Stimulated activated CD4-positive, alpha-beta T cell treated with anti-CD3 and anti-CD28 coated beads, Interleukin-2, amount 100 ng/mL, for 24 hours (primary cell): ENCODE results near the gene CDH11.

ENCODE experiments used
- DNase-seq, 2 donors: peaks; one replicate each; pipeline ENCODE4 v3.0.0-alpha.2; 2020

The CDH11 gene

DNA sequence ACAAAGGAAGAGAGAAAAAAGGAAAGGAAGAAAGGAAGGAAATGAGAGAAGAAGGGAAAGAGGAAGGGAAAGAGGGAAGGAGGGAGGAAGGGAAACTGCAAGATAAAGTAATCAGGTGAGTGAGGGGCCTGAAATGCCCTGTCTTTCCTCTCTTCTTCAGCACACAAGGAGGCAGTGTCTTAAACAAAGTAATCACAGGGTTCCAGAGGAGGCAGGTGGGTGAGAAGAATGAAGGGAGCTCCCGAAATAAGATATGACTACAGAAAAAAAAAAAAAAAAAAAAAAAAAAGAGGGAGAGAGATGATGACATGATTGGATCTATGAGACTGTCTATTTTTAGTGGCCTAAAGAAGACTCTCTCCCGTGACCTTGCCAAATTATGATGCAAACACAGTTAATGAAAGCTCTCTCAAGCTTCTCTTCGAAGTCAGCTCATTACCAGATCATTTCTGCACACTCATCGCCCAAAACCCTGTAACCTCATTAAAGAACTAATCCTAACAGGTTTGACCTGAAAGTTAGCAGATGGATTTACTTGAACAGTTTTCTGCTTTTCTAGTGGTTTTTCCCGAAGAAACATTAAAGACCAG, 53.6 kb downstream of the CDH11 start:
- DNase-seq = no peak

DNA sequence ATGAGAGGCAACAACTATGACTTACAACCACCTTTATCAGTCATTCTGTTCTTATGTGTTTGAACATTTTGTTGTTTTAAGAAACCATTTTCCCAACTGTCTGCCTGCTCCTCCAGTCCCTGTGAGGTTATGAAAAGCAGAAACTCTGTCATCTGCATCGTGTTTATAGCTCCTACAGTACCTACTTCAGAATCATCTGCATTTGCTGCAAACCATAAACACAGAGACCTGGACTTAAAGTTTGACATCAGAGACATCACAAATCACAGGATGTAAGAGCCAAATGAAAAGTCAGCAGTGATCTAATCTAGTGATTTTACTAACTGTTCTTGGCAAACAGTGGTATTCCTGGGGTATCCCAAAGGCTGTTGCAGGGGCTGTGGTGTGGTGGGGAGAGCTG, 55.2 kb downstream of the CDH11 start:
- DNase-seq = no peak

DNA sequence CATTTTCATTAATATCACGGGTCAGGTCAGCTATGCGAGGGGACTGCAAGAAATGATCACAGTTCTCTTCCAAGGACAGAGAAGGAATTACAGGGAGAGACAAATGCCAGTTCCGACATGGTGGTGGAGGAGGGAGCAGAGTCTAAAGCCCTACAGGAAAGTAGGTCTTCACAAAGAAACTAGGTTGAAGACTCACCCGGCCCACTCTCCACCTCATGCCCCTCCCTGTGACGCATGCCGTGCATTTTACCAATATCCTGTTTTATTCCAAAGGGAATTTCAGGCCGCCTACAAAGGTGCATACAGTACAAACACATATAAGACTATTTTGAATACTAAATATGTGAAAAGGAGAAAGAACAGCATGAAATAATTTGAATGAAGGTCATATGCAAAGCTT, 56.8 kb downstream of the CDH11 start:
- DNase-seq = no peak

DNA sequence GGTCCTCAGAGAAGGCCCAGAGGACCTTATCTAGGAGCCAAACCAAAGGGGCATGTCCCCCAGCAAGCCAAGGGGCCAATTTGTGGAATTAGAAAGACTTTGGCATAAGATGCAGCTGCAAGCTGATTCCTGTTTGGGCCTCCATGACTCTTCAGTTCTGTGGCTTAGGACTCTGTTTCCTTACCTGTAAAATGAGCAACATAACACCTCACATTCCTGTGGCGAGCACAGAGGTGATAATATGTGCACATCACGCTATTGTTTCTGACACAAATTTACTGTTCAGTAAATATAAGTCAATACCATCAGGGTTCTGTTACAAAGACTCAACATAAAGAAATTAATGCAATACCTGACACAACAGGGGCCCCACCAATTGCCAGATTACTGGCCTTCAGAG, 57.7 kb downstream of the CDH11 start:
- no peak for DNase-seq

DNA sequence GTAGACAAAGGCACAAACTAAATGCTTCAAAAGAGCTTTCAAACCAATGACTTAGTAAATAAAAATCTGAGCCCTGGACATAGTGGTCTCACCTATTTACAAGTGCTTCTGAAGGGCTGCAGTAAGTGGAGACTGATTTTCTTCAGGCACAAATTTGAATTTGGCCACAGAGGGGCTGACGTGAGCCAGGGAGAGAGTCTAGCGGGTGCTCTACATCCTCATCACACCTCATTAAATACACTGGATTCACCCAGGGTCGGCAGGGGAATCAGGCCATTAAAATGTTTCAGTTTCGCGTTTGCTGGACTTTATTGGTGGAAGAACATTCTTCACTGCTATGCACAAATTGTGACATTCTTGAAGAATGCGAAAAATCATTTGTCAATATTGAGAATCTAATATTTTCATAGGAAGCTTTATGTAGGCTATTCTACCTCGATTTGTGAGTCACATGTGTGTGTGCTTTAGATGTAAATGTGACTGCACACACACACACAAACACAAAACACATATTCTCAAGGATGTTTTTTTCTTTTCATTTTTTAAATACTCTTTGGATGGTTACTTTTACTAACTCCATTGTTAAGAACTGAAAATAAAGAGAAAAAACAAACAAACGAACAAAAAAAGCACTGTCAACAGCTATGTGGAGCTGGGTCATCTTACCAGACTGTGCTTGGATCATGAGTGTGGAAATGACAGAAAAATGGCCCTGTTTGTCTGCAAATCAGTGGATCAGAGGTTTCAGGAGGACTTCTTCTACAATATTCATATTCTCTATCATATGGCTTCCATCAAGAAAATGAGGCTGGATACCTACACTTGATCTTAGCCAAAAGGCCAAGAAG, 58.9 kb downstream of the CDH11 start:
- DNase-seq = no peak

DNA sequence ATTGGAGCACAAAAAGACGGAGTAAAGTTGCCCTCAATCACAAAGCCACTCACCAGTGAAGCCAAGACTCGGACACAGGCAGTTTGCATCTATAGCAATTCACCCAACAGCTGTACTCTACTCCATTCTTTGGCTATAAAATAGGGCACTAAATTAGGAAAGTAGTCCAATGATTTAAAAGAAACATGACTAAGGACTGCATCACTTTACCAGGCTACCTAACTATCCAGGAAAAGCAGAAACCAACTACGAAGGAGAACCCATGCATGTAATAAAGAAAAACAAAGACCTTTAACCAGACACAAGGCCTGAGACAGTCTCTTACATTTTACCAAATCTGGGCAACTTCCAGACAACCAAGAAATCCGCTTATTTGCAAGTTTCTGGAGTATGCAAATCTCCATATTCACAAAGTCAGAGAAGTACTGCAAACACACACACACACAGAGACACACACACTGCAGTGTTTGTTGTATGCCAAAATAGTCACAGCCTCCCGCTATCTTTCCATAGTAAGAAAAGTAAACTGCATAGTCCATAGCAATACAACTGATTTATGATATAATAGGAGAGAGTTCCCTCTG, 59.8 kb downstream of the CDH11 start:
- DNase-seq = no peak

DNA sequence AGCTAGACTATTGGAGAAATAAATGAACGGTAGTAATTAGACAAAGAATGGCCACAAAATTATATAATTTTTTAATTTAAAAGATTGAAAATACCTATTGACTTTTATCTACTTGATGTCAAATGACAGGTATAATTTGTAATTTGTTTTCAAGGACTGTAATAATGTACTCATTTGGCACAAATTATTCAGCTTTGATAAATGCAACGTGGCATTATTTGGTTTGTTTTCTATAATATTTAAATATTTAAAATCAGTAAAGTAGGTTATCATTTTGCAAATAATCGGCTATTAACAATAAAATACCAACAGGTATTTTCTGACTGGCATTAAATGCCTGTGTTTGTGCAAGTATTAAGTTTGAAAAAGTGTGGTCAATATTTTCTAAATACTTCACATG, 60.6 kb downstream of the CDH11 start:
- DNase-seq = no peak

DNA sequence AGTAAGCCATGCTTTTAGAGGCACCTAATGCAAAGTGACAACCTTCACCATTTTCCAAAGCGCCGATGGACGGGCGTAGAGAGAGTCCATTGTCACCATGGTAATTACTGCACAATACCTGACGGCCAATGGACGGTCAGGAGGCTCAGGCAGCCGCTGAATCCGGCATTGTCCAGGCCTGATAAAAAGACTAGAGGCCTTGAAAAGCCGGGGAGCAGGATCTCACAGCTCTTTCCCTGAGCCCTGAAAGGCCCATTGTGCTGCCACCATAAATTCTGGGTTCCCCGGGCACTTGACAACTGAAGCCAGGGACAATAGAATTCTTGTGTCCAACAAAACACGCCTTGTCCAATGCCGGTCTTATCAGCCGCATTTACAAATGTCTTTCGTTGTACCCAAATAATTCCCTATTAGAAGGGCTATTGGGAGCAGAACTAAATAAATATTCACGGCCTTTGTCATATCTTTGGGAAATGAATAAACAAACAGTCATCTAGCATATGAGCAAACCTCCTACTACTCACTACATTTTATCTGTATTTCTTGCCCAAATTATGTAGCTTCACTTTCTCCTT, 62.4 kb downstream of the CDH11 start:
- DNase-seq = no peak

DNA sequence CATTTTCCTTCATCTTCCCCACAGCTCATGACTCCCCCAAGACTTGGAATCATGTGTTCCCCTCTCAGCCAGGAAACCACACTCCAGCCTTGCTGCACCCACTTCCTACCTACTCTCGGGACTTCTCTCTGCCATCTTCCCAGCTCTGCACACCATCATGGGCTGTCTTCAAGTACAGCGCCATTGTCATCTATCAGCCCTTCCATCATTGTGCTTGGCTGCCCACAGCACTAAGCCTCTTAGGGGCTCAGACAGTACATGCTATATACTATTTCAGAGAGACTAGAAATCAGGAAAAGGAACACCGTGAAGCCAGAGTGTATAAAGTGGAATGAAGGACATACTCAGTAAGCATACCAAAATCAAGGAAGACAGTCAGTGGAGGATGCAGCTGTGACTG, 64.7 kb downstream of the CDH11 start:
- DNase-seq = no peak

DNA sequence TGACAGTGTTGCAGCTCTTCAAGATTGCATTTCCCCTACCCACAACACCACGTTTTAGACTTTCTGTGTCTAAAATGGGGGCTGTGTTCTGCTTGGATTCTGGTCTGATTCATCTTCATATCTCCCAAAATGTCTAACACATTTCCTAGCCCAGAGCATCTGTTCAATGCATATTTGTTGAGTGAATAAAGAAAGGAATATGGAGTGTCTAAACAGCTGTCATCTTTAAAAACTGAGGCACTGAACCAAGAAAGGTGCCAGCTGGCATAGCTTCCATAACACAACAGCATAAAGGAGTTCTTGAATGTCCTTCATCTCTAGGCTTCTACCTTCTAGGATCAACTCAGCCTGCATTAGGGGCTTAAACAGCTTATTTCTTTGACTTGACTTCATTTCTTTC, 67.4 kb downstream of the CDH11 start:
- no peak for DNase-seq

DNA sequence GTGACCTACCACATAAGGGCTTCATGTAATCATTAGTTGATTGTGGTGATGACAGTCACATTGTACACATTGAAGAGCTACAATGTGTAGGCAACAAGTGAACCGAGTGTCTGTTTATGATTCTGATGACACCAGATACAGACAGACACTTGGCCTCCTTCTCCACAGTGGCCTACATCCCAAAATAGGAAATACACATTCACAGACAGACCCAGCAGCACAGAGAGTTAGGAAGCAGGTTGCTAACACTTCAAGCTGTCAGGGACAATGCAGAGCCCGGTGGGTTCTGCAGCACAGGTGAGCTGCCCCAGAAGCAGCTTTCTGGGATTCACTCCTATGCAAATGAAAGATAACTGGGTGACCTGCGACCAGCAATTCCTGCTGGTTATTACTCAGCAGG, 72.2 kb downstream of the CDH11 start:
- no peak for DNase-seq

DNA sequence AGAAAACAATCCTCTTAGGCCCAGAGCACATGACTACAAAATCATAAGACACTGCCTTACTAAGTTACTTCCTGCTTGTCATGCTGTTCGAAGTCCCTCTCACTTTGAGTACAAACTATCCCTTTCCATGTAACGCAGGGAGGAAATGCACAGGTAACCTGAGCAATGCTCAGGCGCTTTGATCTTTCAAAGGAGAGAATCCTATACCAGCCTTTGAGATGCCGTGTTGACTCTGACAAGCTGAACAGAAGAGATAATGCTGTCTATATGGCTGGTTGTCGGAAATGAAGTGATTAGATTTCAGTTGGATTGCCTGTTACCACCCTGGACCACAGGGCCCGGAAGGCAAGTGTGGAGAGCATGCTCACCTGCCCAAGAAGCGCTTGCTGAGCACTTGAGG, 75.9 kb downstream of the CDH11 start:
- DNase-seq = no peak

DNA sequence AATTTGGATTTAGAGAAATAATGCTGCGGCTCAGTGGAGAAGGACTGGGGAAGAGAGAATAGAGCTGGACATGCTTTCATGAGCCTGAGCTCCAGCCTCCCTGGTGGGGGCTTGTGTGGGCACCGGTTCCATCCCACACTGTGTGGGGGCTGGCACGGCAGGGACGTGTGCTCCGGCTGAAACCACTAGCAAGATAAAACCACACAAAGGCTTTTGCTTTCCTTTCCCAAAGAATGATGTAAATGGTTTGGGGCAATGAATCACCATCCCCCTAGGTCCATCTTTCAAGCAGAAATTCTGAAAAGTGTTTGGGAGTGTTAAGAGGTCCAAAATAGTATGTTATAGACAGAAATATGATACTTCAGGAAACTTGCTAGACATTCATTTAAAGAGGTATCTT, 77.0 kb downstream of the CDH11 start:
- no peak for DNase-seq

DNA sequence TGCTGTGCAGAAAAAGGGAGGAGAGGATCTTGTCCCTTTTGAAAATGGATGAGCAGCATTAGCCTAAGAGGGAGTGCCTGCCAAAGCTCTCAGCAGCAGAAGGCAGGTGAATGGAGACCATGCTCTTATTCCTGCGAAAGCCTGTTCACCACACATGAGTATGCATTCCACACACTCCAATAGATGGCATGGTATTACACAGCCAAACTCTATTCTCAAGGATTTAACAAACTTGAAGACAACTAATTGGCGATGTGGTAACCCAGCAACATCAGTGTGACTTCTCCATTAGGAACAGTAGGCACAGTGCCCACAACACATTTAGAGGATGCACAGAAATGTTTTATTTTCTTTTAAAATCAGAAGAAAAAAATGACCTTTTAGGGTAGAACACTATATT, 77.8 kb downstream of the CDH11 start:
- no peak for DNase-seq

DNA sequence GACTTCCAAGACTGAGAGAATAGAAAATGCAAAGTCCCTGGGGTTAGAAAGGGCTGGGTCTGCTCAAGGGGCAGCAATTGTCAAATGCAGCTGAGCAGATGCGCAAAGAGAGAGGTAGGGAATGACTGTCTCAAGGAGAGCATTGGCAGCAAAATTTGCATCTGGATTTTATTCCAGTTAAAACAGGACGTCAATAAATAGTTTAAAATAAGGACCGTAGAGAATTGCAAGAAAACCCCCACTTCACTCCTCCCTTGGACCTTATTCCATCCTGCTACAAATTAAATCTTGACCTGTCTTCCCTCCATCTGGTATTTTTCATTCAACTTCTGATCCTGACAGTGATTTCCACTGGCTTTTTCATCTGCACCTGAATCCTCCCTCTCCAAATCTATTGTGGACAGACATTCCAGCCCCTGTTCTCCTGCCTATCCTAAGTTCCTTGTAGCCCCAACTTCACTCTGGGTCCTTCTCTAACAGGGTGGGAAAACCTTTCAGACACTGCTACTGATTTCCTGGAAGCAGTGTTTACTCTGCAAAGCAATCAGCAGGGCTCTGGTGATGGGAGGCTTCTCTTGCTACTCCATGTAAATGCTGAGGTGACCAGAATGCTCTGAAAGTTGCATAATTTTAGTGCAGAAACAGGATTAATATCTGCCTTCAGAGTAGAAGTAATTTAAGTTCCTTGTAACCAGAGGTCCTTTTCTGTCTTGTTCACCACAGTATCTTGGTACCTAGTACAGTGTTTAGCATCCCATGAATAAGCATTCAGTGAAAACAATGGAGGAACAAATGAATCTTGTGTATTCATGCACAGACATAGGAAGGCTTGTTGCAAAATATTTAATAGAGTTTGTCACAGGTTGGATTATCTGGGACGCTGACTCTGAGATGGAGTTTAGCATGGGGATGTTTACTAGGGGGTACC, 79.2 kb downstream of the CDH11 start:
- no peak for DNase-seq

DNA sequence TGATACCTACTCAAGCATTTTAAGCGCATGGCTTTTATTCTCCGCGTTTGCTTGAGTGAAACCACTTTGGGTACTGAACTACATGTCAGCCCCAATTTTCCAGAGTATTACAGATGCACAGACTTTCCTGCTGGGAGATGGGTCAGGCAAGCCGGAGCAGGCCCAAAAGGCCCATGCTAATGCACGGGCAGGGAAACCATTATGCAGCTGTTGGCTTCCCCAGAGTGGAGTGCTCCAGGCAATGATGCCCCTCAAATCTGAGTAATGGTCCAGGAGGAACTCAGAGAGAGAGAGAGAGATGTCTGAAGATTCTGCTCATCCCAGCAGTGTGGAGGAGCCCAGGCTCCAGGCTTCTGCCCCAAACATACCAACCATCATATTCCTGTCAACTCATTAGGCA, 80.2 kb downstream of the CDH11 start:
- DNase-seq = no peak

DNA sequence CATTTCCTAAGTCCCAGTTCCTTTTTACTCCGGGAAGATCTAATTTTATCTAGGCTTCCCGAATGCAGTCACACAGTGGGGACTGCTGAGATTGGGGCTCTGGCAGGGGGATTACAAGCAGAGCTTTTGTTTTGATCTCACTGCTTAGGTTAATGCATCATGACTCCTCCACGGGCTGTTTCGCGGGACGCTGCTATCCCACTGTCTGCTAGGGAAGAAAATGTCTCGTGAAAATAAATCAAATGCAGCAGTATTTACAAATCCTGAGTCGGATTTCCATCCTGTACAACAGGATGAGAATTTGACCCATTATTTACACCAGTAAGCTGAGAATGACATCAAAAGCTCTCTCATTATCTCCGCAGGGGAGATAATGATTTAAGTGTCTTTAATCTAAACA, 83.8 kb downstream of the CDH11 start:
- DNase-seq = no peak

DNA sequence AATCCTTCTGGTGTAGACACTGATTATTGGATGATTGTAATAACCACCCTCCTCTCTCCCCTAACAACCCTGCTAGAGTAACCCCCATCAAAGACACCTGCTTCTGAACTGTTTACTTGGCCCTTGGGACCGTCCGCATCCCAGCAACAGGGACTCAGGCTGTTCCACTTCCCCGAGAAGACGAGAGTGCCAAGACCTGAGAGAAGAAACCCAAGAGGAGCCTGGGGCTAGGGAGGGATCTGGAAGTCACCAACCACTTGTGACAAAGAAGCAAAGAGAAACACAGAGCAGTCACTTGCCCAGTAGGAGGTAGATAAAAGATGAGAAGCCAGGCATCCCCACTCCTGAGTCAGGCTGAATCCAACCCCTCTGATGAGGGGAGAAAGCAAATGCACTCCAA, 84.3 kb downstream of the CDH11 start:
- no peak for DNase-seq

DNA sequence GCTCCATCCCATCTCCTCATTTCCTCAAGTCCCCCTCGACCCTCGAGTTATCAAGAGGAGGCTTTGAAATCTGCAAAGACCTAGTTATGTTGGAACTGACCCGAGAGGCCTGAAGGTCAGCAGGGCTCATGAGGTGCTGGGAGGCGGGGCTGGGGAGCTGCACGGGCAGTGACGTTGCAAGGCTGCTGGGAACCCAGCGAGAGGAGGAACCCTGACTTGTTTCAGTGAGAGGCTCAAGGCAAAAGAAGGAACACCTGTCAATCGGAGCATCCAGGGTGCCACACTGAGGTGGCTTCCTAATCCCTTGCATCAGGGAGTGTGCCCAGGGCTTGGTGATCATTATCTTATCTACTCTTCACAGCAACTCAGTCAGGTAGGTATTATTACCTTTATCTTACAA, 86.9 kb downstream of the CDH11 start:
- DNase-seq = no peak

DNA sequence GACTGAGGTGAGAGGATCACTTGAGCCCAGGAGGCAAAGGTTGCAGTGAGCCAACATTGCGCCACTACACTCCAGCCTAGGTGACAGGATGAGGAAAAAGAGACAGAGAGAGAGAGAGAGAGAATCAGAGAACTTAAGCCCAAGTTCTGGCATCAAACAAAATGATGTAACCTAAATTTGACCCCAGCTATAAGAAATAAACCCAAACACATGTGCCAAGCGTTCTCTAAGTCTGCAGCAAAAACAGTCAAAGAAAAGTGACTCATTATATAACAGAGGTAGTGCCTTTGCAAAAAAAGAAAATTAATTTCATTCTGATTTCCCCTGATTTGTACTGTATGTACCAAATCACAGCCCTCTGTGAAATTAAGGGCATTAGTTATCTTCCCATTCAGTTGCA, 89.5 kb downstream of the CDH11 start:
- no peak for DNase-seq

DNA sequence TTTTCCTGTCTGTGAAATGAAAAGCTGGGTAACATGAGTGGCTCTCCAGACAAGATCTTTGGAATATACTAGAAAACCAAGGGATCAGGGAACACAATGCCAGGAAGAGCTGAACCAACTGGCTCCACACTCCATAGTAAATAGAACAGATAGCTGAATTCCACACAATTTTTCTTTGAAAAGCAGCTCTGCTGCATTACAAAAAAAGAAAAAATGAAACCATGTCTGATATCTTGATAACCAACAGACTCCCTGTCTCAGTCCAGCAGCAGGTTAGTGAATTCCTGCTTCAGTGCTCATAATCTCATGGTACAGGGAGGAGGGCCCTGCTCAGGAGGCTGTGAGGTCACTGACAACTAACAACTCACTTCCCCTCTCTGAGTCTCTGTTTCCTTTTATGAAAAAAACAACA, 97.1 kb downstream of the CDH11 start:
- DNase-seq = no peak

DNA sequence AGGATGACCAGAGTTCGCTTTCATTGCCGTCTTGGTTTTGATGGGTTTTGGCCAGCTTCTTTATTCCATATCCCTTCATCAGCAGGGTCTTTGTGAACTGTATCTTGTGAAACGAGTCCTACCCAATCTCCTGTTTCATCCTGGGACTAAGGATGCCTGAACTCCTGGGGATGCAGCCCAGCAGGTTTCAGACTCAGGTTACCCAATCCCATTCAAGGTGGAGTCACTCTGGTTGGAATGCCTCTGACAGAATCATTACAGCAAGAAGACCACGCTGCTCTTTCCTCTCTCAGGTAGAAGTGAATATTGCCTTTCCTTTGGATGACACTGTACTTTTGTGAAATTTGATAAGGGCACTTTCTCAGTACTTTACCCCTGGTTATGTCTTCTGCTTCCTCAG, 98.1 kb downstream of the CDH11 start:
- no peak for DNase-seq
